ENCODE measurements around the gene USP33.

DNA sequence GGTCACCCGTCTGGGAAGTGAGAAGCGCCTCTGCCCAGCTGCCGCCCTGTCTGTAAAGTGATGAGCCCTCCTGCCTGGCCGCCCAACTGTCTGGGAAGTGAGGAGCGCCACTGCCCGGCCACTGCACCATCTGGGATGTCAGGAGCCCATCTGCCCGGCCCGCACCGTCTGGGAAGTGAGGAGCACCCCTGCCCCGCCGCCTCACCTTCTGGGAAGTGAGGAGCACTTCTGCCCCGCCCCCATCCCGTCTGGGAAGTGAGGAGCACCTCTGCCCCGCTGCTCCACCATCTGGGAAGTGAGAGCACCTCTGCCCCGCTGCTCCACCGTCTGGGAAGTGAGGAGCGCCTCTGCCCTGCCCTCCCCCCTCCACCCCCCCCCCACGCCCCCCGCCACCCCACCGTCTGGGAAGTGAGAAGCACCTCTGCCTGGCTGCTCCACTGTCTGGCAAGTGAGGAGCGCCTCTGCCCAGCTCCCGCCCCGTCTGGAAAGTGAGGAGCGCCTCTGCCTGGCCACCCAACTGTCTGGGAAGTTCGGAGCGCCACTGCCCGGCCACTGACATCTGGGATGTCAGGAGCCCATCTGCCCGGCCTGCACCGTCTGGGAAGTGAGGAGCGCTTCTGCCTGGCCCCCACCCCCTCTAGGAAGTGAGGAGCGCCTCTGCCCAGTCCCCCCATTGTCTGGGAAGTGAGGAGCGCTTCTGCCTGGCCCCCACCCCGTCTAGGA is 72.7 kb downstream of the USP33 start:
- TF ChIP-seq, protein P1, sequence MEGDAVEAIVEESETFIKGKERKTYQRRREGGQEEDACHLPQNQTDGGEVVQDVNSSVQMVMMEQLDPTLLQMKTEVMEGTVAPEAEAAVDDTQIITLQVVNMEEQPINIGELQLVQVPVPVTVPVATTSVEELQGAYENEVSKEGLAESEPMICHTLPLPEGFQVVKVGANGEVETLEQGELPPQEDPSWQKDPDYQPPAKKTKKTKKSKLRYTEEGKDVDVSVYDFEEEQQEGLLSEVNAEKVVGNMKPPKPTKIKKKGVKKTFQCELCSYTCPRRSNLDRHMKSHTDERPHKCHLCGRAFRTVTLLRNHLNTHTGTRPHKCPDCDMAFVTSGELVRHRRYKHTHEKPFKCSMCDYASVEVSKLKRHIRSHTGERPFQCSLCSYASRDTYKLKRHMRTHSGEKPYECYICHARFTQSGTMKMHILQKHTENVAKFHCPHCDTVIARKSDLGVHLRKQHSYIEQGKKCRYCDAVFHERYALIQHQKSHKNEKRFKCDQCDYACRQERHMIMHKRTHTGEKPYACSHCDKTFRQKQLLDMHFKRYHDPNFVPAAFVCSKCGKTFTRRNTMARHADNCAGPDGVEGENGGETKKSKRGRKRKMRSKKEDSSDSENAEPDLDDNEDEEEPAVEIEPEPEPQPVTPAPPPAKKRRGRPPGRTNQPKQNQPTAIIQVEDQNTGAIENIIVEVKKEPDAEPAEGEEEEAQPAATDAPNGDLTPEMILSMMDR (conservative IDR thresholded peaks at IDR 0.05), result no peak
- TF ChIP-seq ZFX (IDR thresholded peaks at IDR 0.05), result no peak
